ENCODE data around the gene PLXNC1.

The PLXNC1 gene

GRCh38 chr12:94269316-94269999 is 121.1 kb downstream of the PLXNC1 start:
- DNase-seq: no peak

DNA sequence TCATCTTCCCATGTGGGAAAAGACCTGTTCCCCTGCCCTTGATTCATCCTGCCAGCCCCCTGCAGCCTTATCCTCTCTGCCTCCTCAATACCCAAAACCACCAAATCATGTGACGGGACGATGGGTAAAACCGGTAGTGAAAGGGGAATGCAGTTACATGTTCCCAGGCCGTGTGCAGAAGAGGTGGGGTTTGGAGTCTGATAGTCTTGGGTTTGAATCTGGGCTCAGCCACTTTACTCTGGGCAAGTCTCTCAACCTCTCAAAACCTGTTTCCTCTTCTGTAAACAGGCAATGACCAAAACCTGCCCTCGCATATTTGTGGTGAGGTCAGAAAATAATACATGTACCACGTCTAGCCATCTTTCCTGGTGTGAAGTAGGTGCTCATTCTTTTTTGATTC is 123.0 kb downstream of the PLXNC1 start:
- DNase-seq: peak; percentile 62

GRCh38 chr12:94272280-94272679 is 123.9 kb downstream of the PLXNC1 start:
- DNase-seq: no peak

GRCh38 chr12:94273272-94273671 is 124.9 kb downstream of the PLXNC1 start:
- no peak for DNase-seq

GRCh38 chr12:94276725-94277124 is 128.3 kb downstream of the PLXNC1 start:
- DNase-seq: no peak

- no peak for DNase-seq
These were observed 129.1 kb downstream of the PLXNC1 start for GRCh38 chr12:94277426-94278000.

DNA sequence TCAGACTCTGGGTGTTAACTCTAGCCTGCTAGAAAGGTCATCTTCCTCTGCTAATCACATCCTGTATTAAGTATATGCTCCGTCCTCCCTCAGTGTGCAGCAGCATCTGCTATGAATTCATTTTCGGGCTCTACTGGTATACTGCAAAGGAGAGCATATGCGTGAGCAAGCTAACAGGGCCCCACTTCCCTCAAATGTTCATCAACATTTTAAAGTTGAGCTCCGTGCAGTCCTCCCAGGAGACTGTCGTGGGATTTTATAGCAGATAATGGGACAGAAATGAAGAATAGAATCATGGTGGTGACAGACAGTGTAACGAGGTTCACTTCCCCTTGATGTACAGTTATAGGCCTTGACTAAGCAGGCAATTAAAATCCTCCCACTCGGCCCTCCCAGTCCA is 131.7 kb downstream of the PLXNC1 start:
- no peak for DNase-seq

DNA sequence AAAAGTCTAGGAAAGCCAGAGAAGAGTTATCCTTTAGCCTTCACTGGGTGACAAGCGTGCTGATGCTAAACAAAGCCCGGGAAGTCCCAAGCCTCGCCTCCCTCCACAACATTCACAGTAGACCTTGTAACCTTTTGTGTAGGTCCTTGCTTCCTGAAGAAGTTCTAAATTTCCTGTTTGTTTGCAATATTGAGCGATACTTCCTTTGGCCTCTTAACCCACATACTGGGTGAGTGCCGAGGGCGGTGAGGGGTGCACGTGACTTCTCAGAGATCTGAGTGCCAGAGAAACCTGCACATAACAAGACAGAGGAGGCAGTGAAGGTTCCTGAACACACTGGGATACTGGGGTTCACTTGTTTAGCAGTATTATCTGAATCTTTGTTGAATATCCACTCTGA is 134.3 kb downstream of the PLXNC1 start:
- no peak for DNase-seq

GRCh38 chr12:94284046-94284445 is 135.7 kb downstream of the PLXNC1 start:
- no peak for DNase-seq

DNA sequence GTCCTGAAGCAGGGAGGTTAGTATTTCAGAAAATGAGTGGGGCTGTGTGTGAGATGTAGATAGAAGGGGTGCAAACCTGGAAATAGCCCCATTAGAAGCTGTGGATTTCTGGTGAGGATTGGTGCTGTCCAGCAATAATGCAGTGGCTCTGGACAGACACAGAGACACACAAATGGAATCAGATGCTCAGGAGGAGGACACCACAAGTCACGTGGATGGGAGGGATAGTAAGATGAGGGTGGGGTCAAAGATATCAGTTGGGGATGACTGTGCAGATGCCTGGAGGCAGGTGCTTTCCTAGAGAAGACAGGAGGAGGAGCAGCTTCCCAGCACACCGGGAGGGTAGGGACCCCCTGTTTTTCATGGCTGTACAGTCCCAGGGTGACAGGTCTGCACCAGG is 136.5 kb downstream of the PLXNC1 start:
- no peak for DNase-seq

DNA sequence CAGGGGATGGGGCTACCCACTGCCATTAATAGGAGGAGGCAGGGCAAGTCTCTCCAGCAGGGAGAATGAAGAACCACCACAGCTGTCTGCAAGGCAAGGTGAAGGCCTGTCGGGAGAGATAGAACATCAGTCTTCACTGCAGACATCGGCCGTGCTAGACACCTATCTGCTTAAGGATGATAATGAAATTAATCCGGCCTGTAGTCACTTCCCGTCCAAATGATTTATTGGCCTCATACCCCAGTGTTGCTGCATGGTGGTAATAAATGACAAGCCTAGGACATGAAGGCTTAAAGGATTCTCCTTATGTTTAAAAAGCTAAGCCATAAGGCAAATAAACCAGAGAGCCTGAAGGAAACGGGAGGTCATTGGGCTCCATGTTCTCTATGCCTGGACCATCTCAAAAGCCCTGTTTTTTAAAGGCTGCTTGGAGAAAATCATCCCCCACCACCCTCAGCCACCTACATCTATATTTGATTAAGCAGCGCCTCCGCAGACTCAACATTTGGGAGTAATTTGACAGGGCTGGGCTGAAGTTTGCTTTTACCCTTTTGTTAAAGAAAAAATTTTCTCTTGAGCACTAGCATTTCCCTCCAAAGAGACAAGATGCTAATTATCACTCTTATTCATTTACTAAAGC is 137.7 kb downstream of the PLXNC1 start:
- no peak for DNase-seq

DNA sequence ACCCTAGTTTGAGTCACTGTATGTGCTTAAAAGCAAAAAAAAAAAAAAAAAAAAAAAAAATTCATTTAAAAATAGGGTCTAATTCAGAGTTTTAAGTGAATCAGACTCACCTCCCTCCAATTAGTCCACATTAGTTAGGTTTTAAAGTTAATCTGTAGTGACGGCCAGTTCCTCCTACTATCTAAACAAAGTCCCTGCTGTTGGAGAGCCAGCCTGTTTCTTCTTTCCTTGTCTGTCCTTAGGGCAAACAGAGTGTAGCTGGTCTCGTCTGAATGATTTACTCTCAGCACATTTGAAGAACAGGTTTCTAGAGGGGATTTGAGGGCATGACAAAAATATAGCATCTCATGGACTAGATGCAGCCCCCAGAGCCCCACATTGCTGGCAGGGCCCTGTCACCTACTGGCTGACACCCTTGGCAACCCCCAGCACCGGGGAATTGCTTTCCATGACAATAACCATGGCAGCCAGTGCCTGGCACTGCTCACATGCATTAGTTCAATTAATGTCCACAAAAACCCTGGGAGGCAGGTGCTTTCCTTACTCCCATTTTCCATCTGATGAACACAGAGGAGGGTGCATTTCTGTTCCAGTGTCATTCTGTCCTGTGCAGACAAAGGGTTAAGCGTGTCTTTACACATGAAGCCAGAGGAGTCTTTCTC is 138.3 kb downstream of the PLXNC1 start:
- no peak for DNase-seq

DNA sequence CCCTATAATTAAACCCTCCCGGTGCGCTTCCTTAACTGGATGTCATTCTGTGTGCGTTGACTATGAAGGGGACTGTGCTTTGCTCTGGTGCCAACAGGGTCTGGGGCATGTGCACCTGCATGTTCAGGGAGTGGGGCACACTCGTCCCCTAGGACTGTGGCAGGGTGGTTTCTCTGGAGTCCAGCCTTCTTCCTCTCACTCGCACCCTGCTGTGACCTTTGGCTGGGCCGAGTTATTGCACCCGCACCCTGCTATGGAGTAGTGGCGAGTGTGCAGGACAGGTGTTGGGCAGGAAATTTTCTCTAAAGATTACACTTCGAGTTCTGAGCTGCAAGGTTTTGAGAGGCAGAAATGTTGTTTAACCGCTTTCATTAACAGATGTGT is 138.9 kb downstream of the PLXNC1 start:
- DNase-seq: no peak

DNA sequence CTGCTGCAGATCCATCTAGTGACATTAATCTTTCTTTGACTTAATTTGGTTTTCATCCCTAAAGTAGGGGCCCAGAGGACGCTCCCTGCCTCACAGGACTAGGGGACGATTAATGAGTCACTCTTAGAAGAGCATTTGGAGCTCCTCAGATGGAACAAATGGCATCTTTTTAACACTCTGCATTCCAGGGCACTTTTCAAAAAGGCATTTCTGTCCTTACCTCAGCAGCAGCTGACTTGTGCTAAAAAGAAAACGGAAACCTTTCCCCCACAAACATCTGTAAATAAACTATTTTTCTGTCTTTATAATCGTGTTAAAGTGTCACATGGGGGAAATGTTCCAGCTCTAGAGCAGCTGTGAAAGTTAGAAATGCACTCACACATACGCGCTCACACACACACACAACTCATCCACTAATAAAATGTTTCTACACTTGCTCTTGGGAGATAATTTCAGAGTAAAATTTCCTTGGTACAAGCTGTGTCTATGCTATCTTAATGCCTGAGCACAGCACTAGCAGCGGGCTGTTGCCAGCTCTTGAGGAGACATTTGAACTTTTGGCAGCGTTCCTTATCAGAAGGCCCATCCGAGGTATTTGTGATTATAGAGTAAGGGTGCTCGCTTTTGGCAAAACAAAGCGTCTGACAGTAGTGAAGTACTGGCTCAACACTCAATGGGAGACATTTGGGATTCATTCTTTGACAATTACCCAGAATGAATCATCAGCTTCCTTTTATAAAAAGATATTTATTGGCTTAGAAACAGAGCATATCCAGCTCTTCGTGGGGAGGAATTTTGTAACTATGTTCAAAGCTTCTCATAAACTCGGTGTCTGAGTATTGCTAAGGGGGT is 141.3 kb downstream of the PLXNC1 start:
- no peak for DNase-seq

- DNase-seq: no peak
These were observed 142.0 kb downstream of the PLXNC1 start for GRCh38 chr12:94290353-94290752.

DNA sequence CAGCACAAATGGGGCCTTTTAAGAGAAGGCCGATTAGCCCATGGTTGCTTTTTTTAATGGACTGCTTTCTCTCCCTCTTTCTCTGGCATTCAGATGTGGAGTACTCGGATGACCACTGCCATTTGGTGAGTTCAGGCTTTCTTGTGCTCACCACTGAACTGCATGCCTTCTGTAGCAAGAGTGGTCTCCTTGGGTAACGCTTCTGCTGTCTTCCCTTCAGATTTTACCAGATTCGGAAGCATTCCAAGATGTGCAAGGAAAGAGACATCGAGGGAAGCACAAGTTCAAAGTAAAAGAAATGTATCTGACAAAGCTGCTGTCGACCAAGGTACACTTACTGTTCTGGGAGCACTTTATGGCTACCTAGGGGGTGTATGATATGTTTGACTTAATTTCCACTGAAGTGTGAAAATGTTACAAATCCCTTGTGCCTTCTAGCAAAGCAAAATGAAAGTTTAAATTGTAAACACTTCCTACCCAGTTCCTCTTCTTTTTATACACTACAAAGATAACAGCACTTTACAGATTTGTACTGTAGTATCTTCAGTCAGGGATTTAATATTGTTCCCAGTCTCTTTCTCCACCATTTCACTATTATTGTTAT is 148.8 kb downstream of the PLXNC1 start:
- DNase-seq: no peak

DNA sequence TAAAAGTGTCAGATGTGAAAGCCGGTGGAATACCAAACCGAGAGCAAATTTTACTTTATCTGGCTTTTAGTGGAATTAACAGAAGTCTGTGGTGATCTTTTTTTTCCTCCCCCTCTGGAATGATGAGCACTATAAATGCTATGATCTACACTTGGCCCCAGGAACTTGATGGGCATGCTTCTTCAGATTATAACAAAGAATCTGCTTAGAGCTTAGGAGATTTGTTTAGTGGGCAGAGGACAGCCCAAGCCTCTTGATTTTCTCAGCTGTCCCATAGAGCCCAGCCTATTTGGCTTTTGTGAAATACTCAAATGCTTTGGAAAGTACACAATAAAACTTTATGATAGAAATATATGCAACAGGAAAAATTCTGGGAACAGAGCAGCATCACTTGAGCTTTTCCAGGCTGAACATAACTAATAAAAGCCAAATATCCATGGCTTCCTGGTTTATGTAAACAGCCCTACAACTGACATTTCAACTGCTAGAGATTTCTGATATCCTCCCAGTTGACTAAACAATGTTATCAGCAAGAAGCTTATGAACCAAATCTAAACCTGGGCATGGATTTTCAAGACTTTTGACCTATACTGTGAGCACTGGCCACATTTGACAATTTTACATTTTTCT is 149.6 kb downstream of the PLXNC1 start:
- DNase-seq: peak; percentile 22

DNA sequence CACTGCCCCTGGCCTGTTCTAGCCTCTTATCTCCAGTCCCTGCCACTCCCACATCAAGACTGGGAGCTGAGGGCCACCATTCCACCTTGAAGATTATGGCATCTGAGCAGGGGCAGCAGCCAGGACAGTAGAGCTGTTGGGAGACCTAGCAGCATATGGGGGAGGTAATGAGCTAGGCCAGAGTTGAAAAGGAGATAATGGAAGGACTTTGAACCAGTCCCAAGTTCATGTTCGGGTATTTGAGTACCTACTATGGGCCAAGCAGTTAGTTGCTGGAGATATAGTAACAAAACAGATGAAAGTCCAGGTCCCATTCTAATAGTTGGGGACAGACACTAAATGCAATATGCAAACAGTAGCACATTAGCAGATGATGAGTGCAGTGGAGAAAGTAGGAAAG is 151.5 kb downstream of the PLXNC1 start:
- DNase-seq: no peak

GRCh38 chr12:94304012-94304411 is 155.6 kb downstream of the PLXNC1 start:
- no peak for DNase-seq

DNA sequence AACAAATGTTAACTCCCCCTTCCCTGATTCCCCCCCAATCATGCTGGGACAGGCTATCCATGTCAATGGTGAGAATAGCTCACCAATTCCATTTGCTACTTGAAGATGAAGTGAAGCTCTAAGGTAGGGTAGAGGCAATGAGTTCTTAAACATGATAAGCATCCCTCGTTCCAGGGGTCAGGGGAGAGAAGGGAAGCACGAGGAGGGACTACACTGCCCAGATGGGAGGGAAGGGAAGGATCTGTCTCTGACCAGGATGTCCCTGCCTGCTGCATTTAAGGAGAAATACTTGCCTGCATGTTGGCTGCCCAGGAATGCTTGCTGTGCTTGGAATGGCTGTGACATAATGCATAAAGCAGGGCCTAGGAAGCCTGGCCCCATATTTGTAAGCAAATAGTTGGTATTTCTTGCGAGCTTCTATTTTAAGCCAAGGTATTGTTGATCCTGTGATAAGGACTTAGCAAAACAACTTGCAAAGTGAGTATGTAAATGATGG is 156.2 kb downstream of the PLXNC1 start:
- DNase-seq: no peak

DNA sequence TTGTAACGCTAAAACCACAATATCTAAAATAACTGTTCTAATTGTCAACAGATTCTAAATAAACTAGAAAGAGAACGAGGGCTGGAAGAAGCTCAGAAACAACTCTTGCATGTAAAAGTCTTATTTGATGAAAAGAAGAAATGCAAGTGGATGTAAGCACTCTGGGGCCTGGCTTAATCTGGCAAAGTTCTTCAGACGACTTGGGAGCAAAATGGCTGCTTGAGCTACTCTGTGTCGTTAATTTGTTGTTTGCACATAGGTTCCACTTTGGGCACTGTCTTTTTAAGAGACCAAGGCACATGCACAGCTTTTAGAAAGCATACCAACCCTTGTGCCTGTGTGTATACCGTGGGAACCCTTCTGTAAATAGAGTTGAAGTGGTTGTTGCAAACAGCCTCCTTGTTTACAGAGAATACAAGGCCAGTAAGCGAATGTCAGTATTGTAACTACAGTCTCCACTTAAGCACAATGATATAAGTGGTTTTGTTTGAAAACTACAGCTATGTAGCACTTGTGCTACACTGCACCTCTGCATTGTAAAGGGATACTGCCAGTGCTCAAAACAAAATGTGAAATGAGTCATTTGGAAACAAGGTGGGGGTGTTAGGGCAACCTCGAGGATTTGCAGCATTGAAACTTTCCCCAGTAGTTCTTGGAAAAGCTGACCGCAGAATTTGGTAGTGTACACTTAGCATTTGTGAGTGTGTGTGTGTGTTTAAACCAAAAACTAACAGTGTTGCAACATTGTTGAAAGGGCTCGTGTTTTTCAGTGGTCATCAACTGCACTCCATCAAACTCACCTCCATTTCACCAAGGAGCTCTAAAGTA is 157.0 kb downstream of the PLXNC1 start:
- DNase-seq: peak; percentile 63
